Peyer's patch (tissue), 4 donors: ENCODE results near the gene ATMIN. TPM values are rescaled to one million over a fixed set of nuclear protein-coding genes. Genes with fewer than 3 reads are reported as not detected.

Experiments
- DNase-seq, 3 donors: peaks; one replicate each; pipeline ENCODE4 v3.0.0-alpha.2; 2017 to 2019
- H3K27ac ChIP-seq, 4 donors: fragments of 200-600 bp; sonication (generic); one replicate each; pipeline ENCODE4 v1.5.1; 2016 to 2019
- H3K27me3 ChIP-seq, 2 donors: fragments of 200-600 bp; sonication (generic); one replicate each; pipeline ENCODE4 v1.5.1; 2019
- H3K36me3 ChIP-seq, 3 donors: fragments of 200-600 bp; sonication (generic); one replicate each; pipeline ENCODE4 v1.5.1; 2016 to 2019
- H3K4me1 ChIP-seq, 4 donors: fragments of 200-600 bp; sonication (generic); one replicate each; pipeline ENCODE4 v1.5.1; 2016 to 2019
- H3K4me3 ChIP-seq, 4 donors: fragments of 200-600 bp; sonication (generic); 1 replicate in 3 of 4; 2 replicates in 1 of 4; pipeline ENCODE4 v1.5.1; 2016 to 2019; ENCODE audit warnings: mild to moderate bottlenecking in 1 of 4
- H3K9me3 ChIP-seq, 4 donors: fragments of 200-600 bp; sonication (generic); one replicate each; pipeline ENCODE4 v1.5.1; 2016 to 2019; ENCODE audit warnings: mild to moderate bottlenecking in 1 of 4
- CTCF ChIP-seq, 6 experiments: fragments of 450-650 bp in 4 of 6; fragments of 200-600 bp in 2 of 6; sonication (generic) in 1 of 6; IDR thresholded peaks; one replicate each; pipeline ENCODE4 v1.5.1; 2017 to 2019; ENCODE audit warnings: antibody characterized with exemption in 6 of 6, mild to moderate bottlenecking in 3 of 6, moderate library complexity in 1 of 6
- POLR2A ChIP-seq, 2 donors: fragments of 450-650 bp; IDR thresholded peaks; one replicate each; pipeline ENCODE4 v1.5.1; 2017; ENCODE audit warnings: antibody characterized with exemption in 2 of 2, mild to moderate bottlenecking in 2 of 2, moderate library complexity in 2 of 2
- total RNA-seq, 4 donors: library from RNA; depleted of rRNA; stranded (reverse); fragments of >200 nt; gene quantifications; one replicate each; pipeline ENCODE4 v1.1.0, GENCODE V29; 2016

The ATMIN gene
- total RNA-seq, 4 donors from 2014 or later, result 25.6 to 37.0 (median 32.6) TPM

GRCh38 chr16:81069063-81069462 lies 33.4 kb downstream of the ATMIN start:
- Histone ChIP-seq H3K27ac (no peak overlapping the region), H3K27me3 (no peaks in the 10 kb centered on the region), H3K9me3 (no peaks in the 10 kb centered on the region), H3K4me3 (no peak overlapping the region), H3K4me1 (no peaks in the 10 kb centered on the region), H3K36me3 (no peaks in the 10 kb centered on the region)
- no peak for DNase-seq
- TF ChIP-seq CTCF (IDR thresholded peaks at IDR 0.05), result no peak
- TF ChIP-seq POLR2A (IDR thresholded peaks at IDR 0.05), result no peak

- no peak overlapping the region for H3K27ac ChIP-seq
- no peaks in the 10 kb centered on the region for H3K4me1 ChIP-seq
- no peak overlapping the region for H3K4me3 ChIP-seq
- no peak for TF ChIP-seq POLR2A (IDR thresholded peaks at IDR 0.05)
- no peak for TF ChIP-seq CTCF (IDR thresholded peaks at IDR 0.05)
- no peak for DNase-seq
- H3K9me3 ChIP-seq, result no peaks in the 10 kb centered on the region
- no peaks in the 10 kb centered on the region for H3K36me3 ChIP-seq
- H3K27me3 ChIP-seq, result no peaks in the 10 kb centered on the region
Observed at GRCh38 chr16:81070979-81071378, 35.3 kb downstream of the ATMIN start.

- no peak for DNase-seq
- H3K27ac ChIP-seq, result no peak overlapping the region
- TF ChIP-seq CTCF (IDR thresholded peaks at IDR 0.05), result no peak
- no peak for TF ChIP-seq POLR2A (IDR thresholded peaks at IDR 0.05)
- no peak overlapping the region for H3K4me3 ChIP-seq
- H3K9me3 ChIP-seq, result no peaks in the 10 kb centered on the region
- H3K36me3 ChIP-seq, result no peaks in the 10 kb centered on the region
- no peaks in the 10 kb centered on the region for H3K4me1 ChIP-seq
- H3K27me3 ChIP-seq, result no peaks in the 10 kb centered on the region
Observed at GRCh38 chr16:81071805-81072204, 36.2 kb downstream of the ATMIN start.

- no peak for TF ChIP-seq POLR2A (IDR thresholded peaks at IDR 0.05)
Observed at GRCh38 chr16:81073560-81074330, 38.1 kb downstream of the ATMIN start.

GRCh38 chr16:81076566-81077075 lies 41.0 kb downstream of the ATMIN start:
- peak overlapping the region; percentile 71 to 93 (median 80) for H3K4me3 ChIP-seq
- H3K9me3 ChIP-seq, result no peaks in the 10 kb centered on the region
- no peak for TF ChIP-seq POLR2A (IDR thresholded peaks at IDR 0.05)
- no peak for TF ChIP-seq CTCF (IDR thresholded peaks at IDR 0.05)
- H3K27me3 ChIP-seq, result no peaks in the 10 kb centered on the region
- peaks cover 0 to 3% (median 0%) of the 10 kb centered on the region in 4 donors for H3K4me1 ChIP-seq
- DNase-seq, result peak; percentile 96
- no peaks in the 10 kb centered on the region for H3K36me3 ChIP-seq
- H3K27ac ChIP-seq, result peak overlapping the region; percentile 93 to 96 (median 94)

More at GRCh38 chr16:81073560-81074330, 38.1 kb downstream of the ATMIN start:
- no peak overlapping the region for H3K27ac ChIP-seq
- DNase-seq, result no peak
- peaks cover 0 to 3% (median 0%) of the 10 kb centered on the region in 4 donors for H3K4me1 ChIP-seq
- no peaks in the 10 kb centered on the region for H3K27me3 ChIP-seq
- H3K4me3 ChIP-seq, result no peak overlapping the region
- H3K36me3 ChIP-seq, result no peaks in the 10 kb centered on the region
- no peaks in the 10 kb centered on the region for H3K9me3 ChIP-seq
